CD4-positive, alpha-beta T cell treated with Interleukin-4 for 4 hours (primary cell): ENCODE measurements around the gene PLA2G2C.
"Not testable (repeated sequence)": the region's sequence is repeated elsewhere in the genome, so short reads cannot be mapped to it uniquely, and the experiment has no call there.

ENCODE experiments used
- DNase-seq: peaks from one replicate; pipeline ENCODE4 v3.0.0-alpha.2; 2020

The PLA2G2C gene, protein sequence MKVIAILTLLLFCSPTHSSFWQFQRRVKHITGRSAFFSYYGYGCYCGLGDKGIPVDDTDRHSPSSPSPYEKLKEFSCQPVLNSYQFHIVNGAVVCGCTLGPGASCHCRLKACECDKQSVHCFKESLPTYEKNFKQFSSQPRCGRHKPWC

DNA sequence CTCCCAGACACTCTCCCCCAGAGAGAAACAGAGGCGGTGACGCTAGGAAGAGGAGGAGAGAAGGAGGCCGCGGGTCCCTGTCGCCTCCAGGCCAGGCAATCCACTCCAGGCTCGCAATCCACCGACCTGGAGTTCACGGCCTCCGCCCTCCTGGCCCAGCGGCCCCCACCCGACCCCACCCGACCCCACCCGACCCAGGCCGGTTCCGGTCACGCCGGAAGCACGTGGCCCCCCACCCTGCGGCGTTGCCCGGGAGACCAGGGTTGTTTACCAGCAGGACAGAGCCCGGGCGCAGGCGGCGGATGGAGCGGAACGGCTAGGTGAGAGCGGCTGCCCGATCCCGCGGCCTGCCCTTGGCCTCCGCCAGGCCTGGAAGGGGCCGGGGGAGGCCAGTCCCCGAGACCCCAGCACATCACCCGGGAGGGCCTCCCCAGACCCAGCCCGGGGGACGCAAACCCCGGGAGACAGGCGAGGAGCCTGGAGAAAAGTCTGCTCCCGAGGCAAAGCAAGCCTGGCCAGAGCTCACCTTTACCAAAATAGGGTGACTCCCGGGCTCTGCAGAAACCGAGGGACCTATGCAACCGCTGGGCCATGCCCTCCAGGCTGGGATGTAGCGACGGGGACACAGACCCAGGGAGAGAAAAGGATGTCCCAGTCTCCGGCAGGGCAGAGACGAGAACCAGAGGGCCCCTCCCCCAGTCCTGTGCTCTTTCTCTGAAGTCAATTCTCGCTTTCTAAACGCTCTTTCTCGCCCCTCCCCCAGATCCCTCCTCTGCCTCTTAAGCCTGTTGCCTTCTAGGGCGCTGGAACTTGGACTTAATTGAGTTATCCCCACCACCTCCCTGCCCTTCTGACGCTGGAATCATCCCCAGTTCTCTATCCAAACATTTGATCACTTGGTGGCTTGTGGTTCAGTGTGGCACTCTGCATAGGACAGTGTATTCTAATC, at the start of gene PLA2G2C, which contains the start of gene UBXN10:
TSS of gene PLA2G2C (minus strand) at position 685 of the 949 bp plus-strand sequence. CDS start 9,155 bp downstream, outside the sequence.
TSS of gene UBXN10 (plus strand) at position 263 of the 949 bp plus-strand sequence. CDS start 4,466 bp downstream, outside the sequence.
- DNase-seq, result peak; percentile 49

GRCh38 chr1:20234788-20235535, 48.6 kb upstream of the PLA2G2C start:
- DNase-seq, result no peak

- DNase-seq, result no peak
Measured at GRCh38 chr1:20233866-20234265, 47.5 kb upstream of the PLA2G2C start.

- DNase-seq, result peak; percentile 13
Measured at GRCh38 chr1:20233394-20233793, 47.1 kb upstream of the PLA2G2C start.

DNA sequence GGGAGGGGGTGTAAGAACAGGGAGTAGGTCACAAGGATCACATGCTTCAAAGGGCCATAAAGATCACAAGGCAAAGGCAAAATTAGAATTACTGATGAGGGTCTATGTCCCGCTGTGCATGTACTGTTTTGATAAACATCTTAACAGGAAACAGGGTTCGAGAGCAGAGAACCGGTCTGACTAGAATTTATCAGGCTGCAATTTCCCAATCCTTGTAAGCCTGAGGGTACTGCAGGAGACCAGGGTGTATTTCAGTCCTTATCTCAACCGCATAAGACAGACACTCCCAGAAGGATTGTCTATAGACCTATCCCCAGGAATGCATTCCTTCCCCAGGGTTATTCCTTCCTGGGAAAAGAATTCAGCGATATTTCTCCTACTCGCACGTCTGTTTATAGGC, 46.2 kb upstream of the PLA2G2C start:
- not testable (repeated sequence) for DNase-seq

- no peak for DNase-seq
Measured at GRCh38 chr1:20229171-20229570, 42.9 kb upstream of the PLA2G2C start.

GRCh38 chr1:20228314-20228825, 42.1 kb upstream of the PLA2G2C start:
- no peak for DNase-seq

DNA sequence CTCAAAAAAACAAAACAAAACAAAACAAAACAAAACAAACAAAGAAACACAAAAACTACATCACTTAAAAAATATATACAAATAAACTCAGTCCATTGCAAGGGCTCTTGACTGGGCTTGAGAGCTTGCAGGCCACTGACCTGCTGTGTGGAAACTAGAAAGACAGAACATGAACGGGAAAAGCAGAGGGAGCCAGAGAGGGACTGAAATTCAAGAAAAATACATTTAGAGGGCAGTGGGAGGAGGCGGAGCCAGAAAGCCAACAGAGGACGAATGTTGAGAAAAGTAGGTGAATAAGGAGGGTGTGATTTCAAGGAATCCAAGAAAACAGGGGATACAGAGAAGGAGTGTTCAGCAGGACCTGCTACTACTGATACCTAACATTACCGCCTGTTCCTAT, 41.4 kb upstream of the PLA2G2C start:
- no peak for DNase-seq

DNA sequence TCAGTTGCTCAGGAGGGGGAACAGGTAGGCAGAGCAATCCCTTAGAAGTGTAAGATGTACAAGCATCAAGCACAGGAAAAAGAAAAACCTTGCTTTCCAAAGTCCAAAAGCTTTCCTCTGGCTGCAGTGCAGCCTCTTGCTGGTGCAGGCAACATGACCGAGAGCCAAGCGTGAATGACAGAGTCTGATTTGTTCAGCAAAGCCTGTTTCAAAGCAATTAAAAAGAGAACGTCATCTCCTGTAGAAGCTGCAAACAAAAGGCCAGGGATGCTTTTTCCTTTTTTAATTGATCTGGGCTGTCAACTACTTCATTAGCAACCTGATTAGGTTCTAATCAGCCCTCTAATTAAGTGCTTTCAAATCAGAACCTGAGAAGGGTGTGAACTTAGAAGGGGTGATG, 38.2 kb upstream of the PLA2G2C start:
- DNase-seq, result no peak

GRCh38 chr1:20223551-20224419, 37.5 kb upstream of the PLA2G2C start:
- DNase-seq, result no peak

DNA sequence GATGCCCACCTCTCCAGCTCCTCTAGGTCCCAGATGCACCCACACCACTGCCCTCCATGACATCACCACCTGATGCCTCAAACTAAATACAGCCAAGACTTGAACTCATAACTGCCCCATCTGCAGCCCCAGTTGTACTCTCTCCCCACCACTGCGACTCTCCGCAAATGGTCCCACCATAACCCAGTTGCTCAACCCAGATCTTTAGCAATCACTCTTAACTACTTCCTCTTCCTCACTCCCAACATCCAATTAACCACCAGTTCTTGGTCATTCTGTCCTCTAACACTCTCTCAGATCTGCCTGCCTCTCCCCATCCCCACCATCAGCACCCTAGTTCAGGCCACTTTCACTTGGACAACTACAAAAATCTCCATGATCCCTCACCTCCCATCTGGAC, 36.8 kb upstream of the PLA2G2C start:
- no peak for DNase-seq

GRCh38 chr1:20220036-20220435, 33.7 kb upstream of the PLA2G2C start:
- DNase-seq, result no peak

- DNase-seq, result not testable (repeated sequence)
Measured at GRCh38 chr1:20219053-20219452, 32.7 kb upstream of the PLA2G2C start.

DNA sequence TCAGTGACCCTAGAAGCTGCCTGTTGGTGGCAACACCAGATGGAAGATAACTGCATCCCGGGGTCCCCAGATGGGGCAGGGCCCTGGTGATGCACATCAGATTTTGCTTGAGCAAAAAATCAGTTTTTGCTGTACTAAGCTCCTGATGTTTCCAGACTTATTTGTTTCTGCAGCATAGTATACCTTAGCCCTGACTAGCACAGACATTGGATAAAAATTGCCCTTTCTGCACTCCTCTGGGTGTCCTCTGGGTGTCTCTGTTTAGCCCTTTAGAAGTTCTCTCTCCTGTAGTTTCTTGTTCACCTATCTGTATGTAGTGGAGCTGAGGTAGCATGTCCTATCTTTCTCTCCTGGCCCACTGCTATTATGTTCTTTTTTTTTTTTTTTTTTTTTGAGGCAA, 30.3 kb upstream of the PLA2G2C start:
- DNase-seq, result peak; percentile 6

DNA sequence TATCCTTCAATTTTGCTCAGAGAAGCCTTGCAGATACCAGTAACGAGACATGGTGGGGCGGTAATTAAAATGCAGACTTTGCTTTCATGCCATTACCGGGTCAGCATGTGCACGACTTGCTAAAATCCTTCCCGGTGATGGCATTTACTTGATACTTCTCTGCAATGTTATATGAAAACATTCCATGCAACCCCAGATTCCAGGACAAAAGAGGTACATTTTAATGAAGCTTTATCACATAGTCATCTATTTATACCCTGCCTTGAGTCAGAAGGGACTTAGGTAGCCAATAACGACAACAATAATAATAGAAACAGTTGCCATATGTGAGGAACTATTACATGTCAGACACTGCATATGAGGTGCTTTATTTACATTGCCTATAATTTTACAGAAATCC, 29.4 kb upstream of the PLA2G2C start:
- DNase-seq, result no peak

GRCh38 chr1:20212685-20213331, 26.5 kb upstream of the PLA2G2C start:
- peak; percentile 51 for DNase-seq

- no peak for DNase-seq
Measured at GRCh38 chr1:20212085-20212684, 25.9 kb upstream of the PLA2G2C start.

DNA sequence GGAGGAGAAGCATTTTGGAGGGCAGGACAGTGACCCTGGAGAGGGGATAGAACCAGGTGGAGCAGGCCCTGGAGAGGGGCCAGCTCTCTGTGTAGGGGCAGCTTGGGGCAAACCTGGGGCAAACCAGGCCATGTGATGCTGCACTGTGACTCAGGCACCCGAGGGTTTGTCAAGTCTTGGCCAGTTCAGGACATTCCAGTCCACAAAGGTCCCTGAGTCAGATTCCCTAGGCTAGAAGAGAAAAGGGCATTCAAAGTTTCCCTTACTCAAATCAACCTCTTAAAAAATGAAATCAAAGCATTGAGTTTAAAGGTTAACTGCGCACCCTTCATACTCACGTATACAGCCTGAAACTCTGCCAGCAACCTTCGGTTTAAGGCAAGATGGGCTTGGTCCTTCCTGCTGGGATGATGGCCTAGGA, 25.2 kb upstream of the PLA2G2C start:
- no peak for DNase-seq

- no peak for DNase-seq
Measured at GRCh38 chr1:20210736-20211460, 24.6 kb upstream of the PLA2G2C start.

GRCh38 chr1:20209471-20209870, 23.2 kb upstream of the PLA2G2C start:
- DNase-seq, result no peak
